SK-N-SH treated with all-trans-retinoic acid at 6 μM for 48 hours (cell line): ENCODE measurements around the gene SERTAD1.

Experiments used
- BACH2 ChIP-seq: fragments of 250-450 bp; sonication (Bioruptor Pico); IDR thresholded peaks from 2 replicates; pipeline ENCODE4 v1.9.0; 2021; ENCODE audit warnings: mild to moderate bottlenecking, borderline replicate concordance
- RARB ChIP-seq: fragments of 250-450 bp; sonication (Bioruptor Pico); IDR thresholded peaks from 2 replicates; pipeline ENCODE4 v1.8.0; 2021; ENCODE audit warnings: mild to moderate bottlenecking, moderate library complexity
- TCF4 ChIP-seq: fragments of 250-450 bp; sonication (Bioruptor Pico); IDR thresholded peaks from 2 replicates; pipeline ENCODE4 v1.8.0; 2021; ENCODE audit warnings: mild to moderate bottlenecking, moderate library complexity, borderline replicate concordance
- TOX ChIP-seq: fragments of 250-450 bp; sonication (Bioruptor Pico); IDR thresholded peaks from 2 replicates; pipeline ENCODE4 v1.8.0; 2021; ENCODE audit warnings: mild to moderate bottlenecking, moderate library complexity, borderline replicate concordance
- ZC3H10 ChIP-seq: fragments of 250-450 bp; sonication (Bioruptor Pico); IDR thresholded peaks from 2 replicates; pipeline ENCODE4 v1.5.1; 2021; ENCODE audit warnings: mild to moderate bottlenecking, moderate library complexity
- ZFP3 ChIP-seq: fragments of 250-450 bp; sonication (Bioruptor Pico); IDR thresholded peaks from 2 replicates; pipeline ENCODE4 v1.5.0; 2020; ENCODE audit warnings: mild to moderate bottlenecking, moderate library complexity
- ZFP30 ChIP-seq: fragments of 450-650 bp; formaldehyde crosslinking; IDR thresholded peaks from 2 replicates; pipeline ENCODE4 v1.5.0; 2022; ENCODE audit warnings: mild to moderate bottlenecking, moderate library complexity
- ZNF8 ChIP-seq: fragments of 450-650 bp; formaldehyde crosslinking; IDR thresholded peaks from 2 replicates; pipeline ENCODE4 v1.5.0; 2020; ENCODE audit warnings: mild to moderate bottlenecking, moderate library complexity
- TF ChIP-seq, protein P1 (sequence below): fragments of 250-450 bp; sonication (Bioruptor Pico); IDR thresholded peaks from 2 replicates; pipeline ENCODE4 v1.8.0; 2020; ENCODE audit warnings: mild to moderate bottlenecking, moderate library complexity, borderline replicate concordance
- TF ChIP-seq, protein P2 (sequence below): fragments of 250-450 bp; sonication (Bioruptor Pico); IDR thresholded peaks from 2 replicates; pipeline ENCODE4 v1.5.1; 2020; ENCODE audit warnings: low read depth, mild to moderate bottlenecking, moderate library complexity

DNA sequence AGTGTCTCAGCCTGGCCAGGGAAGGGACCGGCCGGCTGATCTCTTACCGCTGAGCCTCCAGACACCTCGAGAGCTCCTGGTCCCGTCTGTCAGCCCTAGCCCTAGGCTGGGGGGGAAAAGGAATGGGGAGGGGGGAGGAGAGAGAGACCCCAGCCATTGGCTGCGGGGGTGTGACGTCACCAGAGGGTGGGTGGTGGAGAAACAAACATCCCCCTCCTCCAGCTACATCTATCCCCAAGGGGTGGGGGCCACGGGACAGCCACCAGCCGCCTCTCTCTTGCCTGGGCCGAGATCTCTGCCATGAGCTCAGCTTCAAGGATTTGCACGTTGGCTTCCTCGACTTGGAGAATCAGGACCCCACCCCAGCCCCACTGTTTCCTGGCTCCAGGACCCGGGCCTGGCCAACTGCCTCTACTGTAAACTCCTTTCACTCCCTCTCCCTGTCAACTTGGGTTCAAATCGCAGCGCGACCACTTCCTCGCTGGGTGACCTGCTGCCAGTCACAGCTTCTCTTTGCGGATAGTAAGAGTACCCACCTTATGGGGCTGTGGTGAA lies 12.4 kb downstream of the SERTAD1 start, which contains the start of gene PRX:
- no peak for TF ChIP-seq ZNF8 (CRISPR knock-in tag)
- no peak for TF ChIP-seq RARB (CRISPR knock-in tag)
- TF ChIP-seq TOX (CRISPR knock-in tag): no peak
- no peak for TF ChIP-seq ZFP3 (CRISPR knock-in tag)
- TF ChIP-seq BACH2 (CRISPR knock-in tag): no peak
- no peak for TF ChIP-seq ZFP30 (CRISPR knock-in tag)
- no peak for TF ChIP-seq TCF4 (CRISPR knock-in tag)
- TF ChIP-seq, protein P1, sequence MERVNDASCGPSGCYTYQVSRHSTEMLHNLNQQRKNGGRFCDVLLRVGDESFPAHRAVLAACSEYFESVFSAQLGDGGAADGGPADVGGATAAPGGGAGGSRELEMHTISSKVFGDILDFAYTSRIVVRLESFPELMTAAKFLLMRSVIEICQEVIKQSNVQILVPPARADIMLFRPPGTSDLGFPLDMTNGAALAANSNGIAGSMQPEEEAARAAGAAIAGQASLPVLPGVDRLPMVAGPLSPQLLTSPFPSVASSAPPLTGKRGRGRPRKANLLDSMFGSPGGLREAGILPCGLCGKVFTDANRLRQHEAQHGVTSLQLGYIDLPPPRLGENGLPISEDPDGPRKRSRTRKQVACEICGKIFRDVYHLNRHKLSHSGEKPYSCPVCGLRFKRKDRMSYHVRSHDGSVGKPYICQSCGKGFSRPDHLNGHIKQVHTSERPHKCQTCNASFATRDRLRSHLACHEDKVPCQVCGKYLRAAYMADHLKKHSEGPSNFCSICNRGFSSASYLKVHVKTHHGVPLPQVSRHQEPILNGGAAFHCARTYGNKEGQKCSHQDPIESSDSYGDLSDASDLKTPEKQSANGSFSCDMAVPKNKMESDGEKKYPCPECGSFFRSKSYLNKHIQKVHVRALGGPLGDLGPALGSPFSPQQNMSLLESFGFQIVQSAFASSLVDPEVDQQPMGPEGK (CRISPR knock-in tag): no peak
- no peak for TF ChIP-seq ZC3H10 (CRISPR knock-in tag)
- TF ChIP-seq, protein P2, sequence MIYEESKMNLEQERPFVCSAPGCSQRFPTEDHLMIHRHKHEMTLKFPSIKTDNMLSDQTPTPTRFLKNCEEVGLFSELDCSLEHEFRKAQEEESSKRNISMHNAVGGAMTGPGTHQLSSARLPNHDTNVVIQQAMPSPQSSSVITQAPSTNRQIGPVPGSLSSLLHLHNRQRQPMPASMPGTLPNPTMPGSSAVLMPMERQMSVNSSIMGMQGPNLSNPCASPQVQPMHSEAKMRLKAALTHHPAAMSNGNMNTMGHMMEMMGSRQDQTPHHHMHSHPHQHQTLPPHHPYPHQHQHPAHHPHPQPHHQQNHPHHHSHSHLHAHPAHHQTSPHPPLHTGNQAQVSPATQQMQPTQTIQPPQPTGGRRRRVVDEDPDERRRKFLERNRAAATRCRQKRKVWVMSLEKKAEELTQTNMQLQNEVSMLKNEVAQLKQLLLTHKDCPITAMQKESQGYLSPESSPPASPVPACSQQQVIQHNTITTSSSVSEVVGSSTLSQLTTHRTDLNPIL (CRISPR knock-in tag): no peak
